AG04450 (cell line): Measurements from ENCODE around the gene MAPKBP1. TPM values are rescaled to one million over a fixed set of nuclear protein-coding genes. Genes with fewer than 3 reads are reported as not detected.

Source experiments
- CTCF ChIA-PET: fragments of 300-600, 350-600 bp; formaldehyde crosslinking; extraction: SDS; loops from one replicate; lab custom pipeline; 2022; ENCODE audit warnings: antibody characterized with exemption, inconsistent platforms; lab: Charles Lee
- POLR2A ChIA-PET: fragments of 350-600 bp; formaldehyde crosslinking; extraction: SDS; loops from one replicate; lab custom pipeline; 2021; ENCODE audit warnings: antibody characterized with exemption, inconsistent platforms; lab: Yijun Ruan, JAX
- DNase-seq: peaks from one replicate; pipeline ENCODE4 v3.0.0-alpha.2; 2011; ENCODE audit warnings: low read depth, low spot score
- H3K27ac ChIP-seq: one replicate; pipeline ENCODE4 v1.5.1; 2012; ENCODE audit warnings: low read depth, low read length, control low read depth
- H3K27me3 ChIP-seq: one replicate; pipeline ENCODE4 v1.6.0; 2012; ENCODE audit warnings: low read length; ENCODE audit not compliant: control insufficient read depth, insufficient read depth
- H3K4me3 ChIP-seq: 2 replicates; pipeline ENCODE4 v1.5.1; 2011; ENCODE audit warnings: mild to moderate bottlenecking, low read depth, low read length, control low read depth
- H3K9me3 ChIP-seq: 2 replicates; pipeline ENCODE4 v1.5.1; 2012; ENCODE audit warnings: low read length; ENCODE audit not compliant: control insufficient read depth, insufficient read depth
- polyA plus RNA-seq: library from polyadenylated mRNA; depleted of rRNA; stranded (reverse); fragments of >200 nt; gene quantifications from 2 replicates; pipeline ENCODE4 v1.2.3, GENCODE V29; 2011
- TF ChIP-seq, protein P1 (sequence below): IDR thresholded peaks from 2 replicates; pipeline ENCODE4 v1.5.1; 2011; ENCODE audit warnings: low read depth, low read length, control low read depth, inconsistent platforms

The MAPKBP1 gene
- polyA plus RNA-seq, 1 experiment, result 6.1 TPM

GRCh38 chr15:41851755-41852370, 77.6 kb downstream of the MAPKBP1 start:
- DNase-seq, result no peak
- TF ChIP-seq, protein P1, sequence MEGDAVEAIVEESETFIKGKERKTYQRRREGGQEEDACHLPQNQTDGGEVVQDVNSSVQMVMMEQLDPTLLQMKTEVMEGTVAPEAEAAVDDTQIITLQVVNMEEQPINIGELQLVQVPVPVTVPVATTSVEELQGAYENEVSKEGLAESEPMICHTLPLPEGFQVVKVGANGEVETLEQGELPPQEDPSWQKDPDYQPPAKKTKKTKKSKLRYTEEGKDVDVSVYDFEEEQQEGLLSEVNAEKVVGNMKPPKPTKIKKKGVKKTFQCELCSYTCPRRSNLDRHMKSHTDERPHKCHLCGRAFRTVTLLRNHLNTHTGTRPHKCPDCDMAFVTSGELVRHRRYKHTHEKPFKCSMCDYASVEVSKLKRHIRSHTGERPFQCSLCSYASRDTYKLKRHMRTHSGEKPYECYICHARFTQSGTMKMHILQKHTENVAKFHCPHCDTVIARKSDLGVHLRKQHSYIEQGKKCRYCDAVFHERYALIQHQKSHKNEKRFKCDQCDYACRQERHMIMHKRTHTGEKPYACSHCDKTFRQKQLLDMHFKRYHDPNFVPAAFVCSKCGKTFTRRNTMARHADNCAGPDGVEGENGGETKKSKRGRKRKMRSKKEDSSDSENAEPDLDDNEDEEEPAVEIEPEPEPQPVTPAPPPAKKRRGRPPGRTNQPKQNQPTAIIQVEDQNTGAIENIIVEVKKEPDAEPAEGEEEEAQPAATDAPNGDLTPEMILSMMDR, result no peak
- ChIA-PET POLR2A (interaction anchor here (0.8 to 1.4 kb wide), 2 partner anchors 10 to 16 kb away, joined by 3 to 4 read pairs; no protein-coding TSS in a partner anchor), CTCF (interaction anchor here (0.7 to 1.9 kb wide), 2 partner anchors 53 to 516 kb away, joined by 4 to 8 read pairs; no protein-coding TSS in a partner anchor)
- Histone ChIP-seq H3K27ac (no peak overlapping the region), H3K27me3 (peaks cover 11% of the 10 kb centered on the region), H3K9me3 (no peaks in the 10 kb centered on the region; the same call in 1 of the 2 replicates), H3K4me3 (no peak overlapping the region)

DNA sequence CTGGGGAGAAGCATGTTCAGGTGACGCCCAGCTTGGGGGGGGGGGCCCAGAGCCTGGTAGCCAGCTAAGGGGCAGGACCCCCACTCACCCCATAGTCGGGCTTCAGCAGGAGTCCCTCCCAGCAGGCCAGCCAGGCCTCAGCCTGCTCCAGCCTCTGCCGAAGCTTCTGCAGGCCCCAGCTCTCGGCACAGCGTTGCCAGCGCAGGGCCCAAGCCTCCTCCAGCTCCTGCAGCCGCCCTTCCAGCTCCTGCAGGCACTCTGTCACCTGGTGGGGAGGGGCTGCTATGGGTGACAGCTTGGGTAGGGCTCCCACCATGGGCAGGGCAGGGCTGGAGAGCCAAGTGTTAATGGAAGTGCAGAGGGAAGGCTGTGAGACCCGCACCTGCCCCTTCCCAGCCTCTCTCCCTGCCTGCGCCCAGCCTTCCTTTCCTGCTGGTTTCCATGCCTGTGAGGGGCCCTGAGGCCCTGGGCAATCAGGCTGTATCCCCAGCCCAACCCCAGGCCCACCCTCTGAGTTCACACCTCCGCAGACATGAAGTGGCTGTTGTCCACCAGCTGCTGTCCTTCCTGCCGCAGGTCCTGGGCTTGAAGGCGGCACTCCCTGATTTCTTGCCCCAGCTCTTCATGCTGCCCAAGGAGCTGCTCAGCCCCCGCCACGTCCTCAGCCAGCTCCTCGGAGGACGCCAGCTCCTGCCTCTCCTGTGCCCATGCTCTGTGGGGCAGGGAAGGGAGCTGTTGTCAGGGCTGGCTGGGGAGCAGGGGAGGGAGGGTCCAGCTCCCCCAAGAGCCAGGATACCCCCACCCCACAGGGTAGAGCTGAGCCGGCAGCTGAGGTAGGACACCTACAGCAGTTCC, 78.7 kb downstream of the MAPKBP1 start:
- H3K4me3 ChIP-seq, result no peak overlapping the region
- POLR2A ChIA-PET, result interaction anchor here (0.7 to 1.4 kb wide), 2 partner anchors 15 to 127 kb away, joined by 3 to 4 read pairs; no protein-coding TSS in a partner anchor
- DNase-seq, result no peak
- CTCF ChIA-PET, result interaction anchor here (0.8 kb wide), 1 partner anchor 52 kb away, joined by 3 read pairs; no protein-coding TSS in a partner anchor
- H3K27me3 ChIP-seq, result peaks cover 11% of the 10 kb centered on the region
- H3K27ac ChIP-seq, result no peak overlapping the region
- TF ChIP-seq, protein P1, result no peak
- H3K9me3 ChIP-seq, result no peaks in the 10 kb centered on the region; the same call in 1 of the 2 replicates

GRCh38 chr15:41853831-41854230, 79.5 kb downstream of the MAPKBP1 start:
- TF ChIP-seq, protein P1, result no peak
- H3K27me3 ChIP-seq, result peaks cover 13% of the 10 kb centered on the region
- H3K9me3 ChIP-seq, result no peaks in the 10 kb centered on the region; the same call in 1 of the 2 replicates
- H3K4me3 ChIP-seq, result no peak overlapping the region
- ChIA-PET CTCF (interaction anchor here (0.8 kb wide), 1 partner anchor 51 kb away, joined by 3 read pairs; no protein-coding TSS in a partner anchor), POLR2A (interaction anchor here (0.7 kb wide), 1 partner anchor 126 kb away, joined by 3 read pairs; no protein-coding TSS in a partner anchor)
- H3K27ac ChIP-seq, result no peak overlapping the region
- no peak for DNase-seq

GRCh38 chr15:41854443-41854842, 80.2 kb downstream of the MAPKBP1 start:
- Histone ChIP-seq H3K27ac (no peak overlapping the region), H3K27me3 (peaks cover 13% of the 10 kb centered on the region), H3K9me3 (no peaks in the 10 kb centered on the region; the same call in 1 of the 2 replicates), H3K4me3 (no peak overlapping the region)
- DNase-seq, result no peak
- CTCF ChIA-PET, result no interaction called here
- TF ChIP-seq, protein P1, result no peak
- POLR2A ChIA-PET, result no interaction called here
